Endothelial cell of umbilical vein (primary cell): ENCODE results near the gene TET1. TPM values are rescaled to one million over a fixed set of nuclear protein-coding genes. Genes with fewer than 3 reads are reported as not detected.

ENCODE experiments used
- BruUV-seq: library from RNA; stranded (reverse); fragments of 400-500 nt; replicated peaks from 2 replicates; lab custom pipeline; 2021; lab: Mats Ljungman, UMichigan
- CTCF ChIA-PET: fragments of 300-600, 350-600 bp; sonication (Branson Sonifier 250); formaldehyde crosslinking; loops from one replicate; lab custom pipeline; 2021; ENCODE audit warnings: antibody characterized with exemption, inconsistent platforms; lab: Charles Lee
- POLR2A ChIA-PET: fragments of 300-600, 350-600 bp; sonication (Branson Sonifier 250); formaldehyde crosslinking; loops from one replicate; lab custom pipeline; 2021; ENCODE audit warnings: antibody characterized with exemption, inconsistent platforms; lab: Charles Lee
- DNase-seq: peaks from one replicate; pipeline ENCODE4 v3.0.0-alpha.2; 2011; ENCODE audit warnings: low read depth, low spot score
- FAIRE-seq: peaks from 2 replicates; lab custom pipeline; 2011; peaks lifted over from hg19 to GRCh38; lab: Jason Lieb, UNC
- H2AFZ ChIP-seq: 2 replicates; pipeline ENCODE4 v1.6.0; 2012; ENCODE audit warnings: low read depth, low read length, control low read depth, inconsistent platforms
- H3K27ac ChIP-seq: 2 replicates; pipeline ENCODE4 v1.5.1; 2011; ENCODE audit warnings: low read depth, mild to moderate bottlenecking, control low read depth, low read length, moderate library complexity; ENCODE audit not compliant: insufficient read depth
- H3K27me3 ChIP-seq, 2 experiments: 2 replicates each; pipeline versions ENCODE4 v1.6.0 to v1.6.1; 2011; ENCODE audit warnings: low read length in 2 of 2, mixed read lengths in 1 of 2; ENCODE audit not compliant: control insufficient read depth in 2 of 2, insufficient read depth in 2 of 2
- H3K36me3 ChIP-seq, 2 experiments: 2 replicates in 1 of 2; 3 replicates in 1 of 2; pipeline ENCODE4 v1.5.1; 2011; ENCODE audit warnings: low read length in 2 of 2, mild to moderate bottlenecking in 1 of 2, moderate library complexity in 1 of 2; ENCODE audit not compliant: control insufficient read depth in 2 of 2, insufficient read depth in 2 of 2; ENCODE audit errors: extremely low read depth in 1 of 2
- H3K4me1 ChIP-seq: 3 replicates; pipeline ENCODE4 v1.5.1; 2011; ENCODE audit warnings: mild to moderate bottlenecking, low read length; ENCODE audit not compliant: control insufficient read depth, insufficient read depth; ENCODE audit errors: extremely low read depth
- H3K4me2 ChIP-seq: 2 replicates; pipeline ENCODE4 v1.6.1; 2011; ENCODE audit warnings: low read length, control low read depth, mixed read lengths; ENCODE audit not compliant: insufficient read depth
- H3K4me3 ChIP-seq, 3 experiments: fragments of 200-600 bp in 1 of 3; sonication (generic), shearing (Covaris generic) in 1 of 3; replicated peaks in 1 of 3; 2 replicates each; pipeline ENCODE4 v1.5.1; 2011 to 2016; ENCODE audit warnings: control low read depth in 3 of 3, low read length in 3 of 3, mild to moderate bottlenecking in 2 of 3, inconsistent platforms in 1 of 3, low read depth in 1 of 3, moderate library complexity in 1 of 3; ENCODE audit not compliant: insufficient read depth in 1 of 3
- H3K79me2 ChIP-seq: 2 replicates; pipeline ENCODE4 v1.6.0; 2012; ENCODE audit warnings: low read length, inconsistent platforms; ENCODE audit not compliant: control insufficient read depth, insufficient read depth
- H3K9ac ChIP-seq: replicated peaks from 2 replicates; pipeline ENCODE3; 2011; ENCODE audit warnings: low read length, control low read depth; ENCODE audit not compliant: insufficient read depth; ENCODE audit errors: extremely low read depth
- H3K9me1 ChIP-seq: replicated peaks from 3 replicates; pipeline ENCODE4 v1.6.0; 2011; ENCODE audit warnings: mild to moderate bottlenecking, low read length; ENCODE audit not compliant: control insufficient read depth, insufficient read depth; ENCODE audit errors: extremely low read depth
- H3K9me3 ChIP-seq: replicated peaks from 2 replicates; pipeline ENCODE4 v1.5.1; 2012; ENCODE audit warnings: low read length, inconsistent platforms; ENCODE audit not compliant: control insufficient read depth, insufficient read depth
- H4K20me1 ChIP-seq: replicated peaks from 2 replicates; pipeline ENCODE3; 2011; ENCODE audit warnings: mild to moderate bottlenecking, low read length; ENCODE audit not compliant: control insufficient read depth, insufficient read depth; ENCODE audit errors: extremely low read depth
- CTCF ChIP-seq, 2 donors: IDR thresholded peaks; 1 replicate in 1 of 2; 2 replicates in 1 of 2; pipeline ENCODE4 v1.5.1; 2011; ENCODE audit warnings: low read length in 2 of 2, mild to moderate bottlenecking in 2 of 2, moderate library complexity in 2 of 2, control low read depth in 1 of 2, inconsistent platforms in 1 of 2, low read depth in 1 of 2; ENCODE audit not compliant: insufficient read depth in 1 of 2; ENCODE audit errors: extremely low read depth in 1 of 2
- EZH2 ChIP-seq: IDR thresholded peaks from 2 replicates; pipeline ENCODE4 v1.6.1; 2012; ENCODE audit warnings: borderline replicate concordance, low read depth, mild to moderate bottlenecking, moderate library complexity, low read length, inconsistent platforms; ENCODE audit not compliant: severe bottlenecking
- GATA2 ChIP-seq: IDR thresholded peaks from 2 replicates; pipeline ENCODE4 v1.7.0; 2011; ENCODE audit warnings: low read depth, mild to moderate bottlenecking, moderate library complexity, mixed read lengths, low read length; ENCODE audit not compliant: insufficient read length, insufficient read depth
- JUN ChIP-seq: IDR thresholded peaks from 2 replicates; pipeline ENCODE4 v1.6.1; 2011; ENCODE audit warnings: borderline replicate concordance, low read depth; ENCODE audit not compliant: insufficient read length, insufficient read depth
- MAX ChIP-seq: IDR thresholded peaks from 2 replicates; pipeline ENCODE4 v1.6.1; 2011; ENCODE audit not compliant: insufficient read depth, insufficient read length
- POLR2A ChIP-seq: IDR thresholded peaks from 2 replicates; pipeline ENCODE4 v1.6.1; 2012; ENCODE audit warnings: low read depth, mild to moderate bottlenecking, control low read depth, low read length
- dilution Hi-C: fragments of 300-500 bp; cut with MboI; formaldehyde crosslinking; loops from one replicate; pipeline ENCODE4 v1.15.0; 2019; ENCODE audit warnings: low sequenced_read_pairs; ENCODE audit not compliant: extremely low pct_ligation_motif_present
- intact Hi-C: fragments of 100-400 bp; cut with micrococcal nuclease; formaldehyde crosslinking; loops from one replicate; pipeline ENCODE4 v1.10.0; 2022
- polyA plus RNA-seq, 4 experiments: library from polyadenylated mRNA; depleted of rRNA in 3 of 4; stranded (reverse) in 3 of 4; unstranded in 1 of 4; fragments of >200 nt; gene quantifications; 2 replicates each; pipeline versions ENCODE4 v1.2.1 to v1.2.3, GENCODE V29; 2011 to 2012; ENCODE audit warnings: missing spikeins in 1 of 4
- total RNA-seq: library from RNA; stranded (reverse); gene quantifications from 2 replicates; pipeline ENCODE4 v1.2.3, GENCODE V29; 2021

The TET1 gene
- total and polyA plus RNA-seq, 2 donors (not counting 3 experiments of a cell fraction or from before 2014, with no cell fraction given), result 0.23 to 1.5 TPM

DNA sequence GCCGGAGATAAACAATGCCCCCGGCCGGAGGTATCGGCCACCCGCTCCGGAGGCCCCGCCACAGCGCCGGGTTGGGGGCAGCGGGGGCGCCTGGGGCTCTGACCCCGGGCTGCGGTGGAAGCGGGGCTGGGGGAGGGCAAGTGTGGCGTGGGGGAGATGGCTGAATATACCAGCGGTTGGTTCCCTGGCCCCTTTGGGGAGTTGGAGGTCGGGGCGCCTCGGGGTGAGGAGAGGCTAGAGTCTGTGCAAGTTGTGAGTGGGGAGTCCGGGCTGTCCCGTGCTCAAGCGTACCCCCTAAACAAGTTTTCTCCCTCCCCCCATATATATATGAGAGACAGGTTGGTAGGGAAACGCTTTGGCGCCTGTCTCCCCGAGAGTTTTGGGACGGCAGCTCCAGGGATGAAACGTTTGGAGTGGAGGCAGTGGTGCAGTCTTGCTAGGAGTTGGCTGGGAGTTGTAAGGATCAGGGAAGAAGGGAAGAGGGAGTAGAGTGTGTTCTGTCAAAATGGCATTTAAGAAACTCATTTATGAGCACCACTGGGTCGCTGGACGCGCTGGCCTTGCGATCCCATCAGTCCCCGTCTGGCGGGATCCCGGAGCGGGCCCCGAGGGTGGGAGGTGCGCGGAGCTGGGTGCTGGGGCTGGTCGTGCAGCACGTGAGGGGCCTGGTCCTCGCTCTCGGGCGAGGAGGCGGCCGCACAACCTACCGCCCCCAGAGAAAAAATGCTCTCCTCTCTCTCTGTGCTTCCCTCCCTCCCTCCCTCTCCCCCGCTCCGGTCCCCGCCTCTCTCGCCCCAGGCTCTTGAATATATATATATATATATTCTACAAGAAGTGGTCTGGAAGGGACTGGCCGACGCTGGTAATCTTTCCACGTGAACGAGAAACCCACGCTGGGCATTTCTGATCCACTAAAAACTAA is 1.1 kb downstream of the TET1 start:
- peak overlapping the region; percentile 42 for H3K4me2 ChIP-seq
- peak overlapping the region in 2 of 3 experiments; percentile 42 to 58 for H3K4me3 ChIP-seq
- no peaks in the 10 kb centered on the region for H4K20me1 ChIP-seq
- no peak overlapping the region for H3K27ac ChIP-seq
- peaks cover 2% of the 10 kb centered on the region for H3K4me1 ChIP-seq
- H3K9ac ChIP-seq, result no peak overlapping the region
- peaks cover 2% of the 10 kb centered on the region for H3K9me1 ChIP-seq
- H3K79me2 ChIP-seq, result no peaks in the 10 kb centered on the region
- no TSS peak for BruUV-seq
- ChIA-PET CTCF (no interaction called here), POLR2A (no interaction called here)
- H3K9me3 ChIP-seq, result no peaks in the 10 kb centered on the region
- intact Hi-C loops, result loop anchor here (1.0 kb wide), 1 partner anchor 39 kb away; no protein-coding TSS in a partner anchor
- H3K36me3 ChIP-seq, result no peaks in the 10 kb centered on the region
- FAIRE-seq (no peak), DNase-seq (no peak)
- peak overlapping the region; percentile 81 for H2AFZ ChIP-seq
- TF ChIP-seq GATA2, result no peak
- no peak for TF ChIP-seq POLR2A
- peak; percentile 67 for TF ChIP-seq EZH2
- no peak for TF ChIP-seq JUN
- TF ChIP-seq CTCF (IDR thresholded peaks at IDR 0.05; ENCODE audit: extremely low read depth in 1 of 2, insufficient read depth in 1 of 2, low read depth in 1 of 2, low read length in 2 of 2), result no peak
- no peak for TF ChIP-seq MAX
- dilution Hi-C loops, result no loop called here
- peaks cover 36 to 51% of the 10 kb centered on the region in 2 experiments for H3K27me3 ChIP-seq
